ENCODE results near the gene CENPX. TPM values are rescaled to one million over a fixed set of nuclear protein-coding genes. Genes with fewer than 3 reads are reported as not detected.
"Not testable (repeated sequence)": the region's sequence is repeated elsewhere in the genome, so short reads cannot be mapped to it uniquely, and the experiment has no call there.

Gene CENPX
- total RNA-seq, 1 experiment from 2014 or later, result 88.7 TPM

DNA sequence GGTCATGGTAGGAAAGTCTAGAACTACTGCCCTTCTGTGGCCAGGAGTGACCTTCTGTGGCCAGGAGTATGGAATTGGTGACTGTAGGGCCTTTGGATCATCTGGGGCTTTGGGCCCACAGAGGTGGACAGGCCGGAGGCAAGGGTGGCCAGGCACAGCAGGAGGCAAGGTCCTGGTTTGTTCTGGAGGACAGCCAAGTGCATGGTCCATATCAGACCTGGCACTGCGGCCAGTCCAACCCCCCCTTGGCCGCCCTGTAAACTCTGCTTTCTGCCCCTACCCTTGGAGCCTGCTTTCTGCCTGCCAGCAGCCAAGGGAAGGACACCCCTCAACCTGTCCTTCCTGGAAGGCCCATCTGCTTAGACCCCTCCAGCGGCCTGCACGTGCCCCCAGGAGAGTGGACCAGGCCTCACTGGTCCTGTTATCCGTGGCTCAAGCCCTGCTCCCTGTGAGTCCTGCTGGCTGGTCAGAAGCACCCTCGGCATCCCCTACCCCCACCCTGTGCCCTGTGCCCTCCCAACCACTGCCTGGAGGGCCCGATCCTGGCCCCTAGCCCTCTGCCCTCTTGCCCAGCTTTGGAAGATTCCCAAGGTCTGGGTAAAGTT lies 17.1 kb upstream of the CENPX start:
- DNase-seq (ENCODE audit: low spot score), result no peak

DNA sequence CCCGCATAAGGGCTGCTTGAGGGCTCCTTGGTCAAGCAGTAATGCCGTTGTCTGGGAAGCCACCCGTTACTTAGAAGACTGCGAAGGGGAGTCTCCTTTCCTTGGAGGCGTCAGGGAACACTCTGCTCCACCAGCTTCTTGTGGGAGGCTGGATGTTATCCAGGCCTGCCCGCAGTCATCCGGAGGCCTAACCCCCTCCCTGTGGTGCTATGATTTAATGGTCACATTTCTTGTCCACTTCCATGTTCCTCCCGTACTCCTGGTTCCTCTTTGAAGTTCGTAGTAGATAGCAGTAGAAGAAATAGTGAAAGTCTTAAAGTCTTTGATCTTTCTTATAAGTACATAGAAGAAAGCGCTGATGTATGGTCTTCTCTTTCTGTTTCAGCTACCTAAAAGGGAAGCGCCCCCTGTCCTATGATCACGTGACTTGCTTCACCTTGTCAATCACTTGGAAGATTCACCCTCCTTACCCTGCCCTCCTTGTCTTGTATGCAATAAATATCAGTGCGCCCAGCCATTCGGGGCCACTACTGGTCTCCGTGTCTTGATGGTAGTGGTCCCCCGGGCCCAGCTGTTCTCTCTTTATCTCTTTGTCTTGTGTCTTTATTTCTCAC lies 16.2 kb upstream of the CENPX start:
- not testable (repeated sequence) for DNase-seq (ENCODE audit: low spot score)

DNA sequence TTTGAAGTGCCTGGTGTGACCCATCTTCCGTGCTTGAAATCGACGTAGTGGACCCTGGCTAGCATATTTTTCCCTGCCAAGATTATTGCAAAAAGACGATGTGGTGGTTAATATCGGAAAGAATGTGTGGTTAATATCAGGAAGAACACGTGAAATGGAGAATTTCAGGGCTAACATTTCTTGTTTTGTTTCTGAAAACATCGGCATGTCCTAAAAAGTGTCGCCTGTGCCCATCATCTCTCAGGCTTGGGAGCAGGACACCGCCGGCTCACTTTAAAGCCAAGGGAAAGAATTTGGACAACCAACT lies 15.2 kb upstream of the CENPX start:
- no peak for DNase-seq (ENCODE audit: low spot score)

DNA sequence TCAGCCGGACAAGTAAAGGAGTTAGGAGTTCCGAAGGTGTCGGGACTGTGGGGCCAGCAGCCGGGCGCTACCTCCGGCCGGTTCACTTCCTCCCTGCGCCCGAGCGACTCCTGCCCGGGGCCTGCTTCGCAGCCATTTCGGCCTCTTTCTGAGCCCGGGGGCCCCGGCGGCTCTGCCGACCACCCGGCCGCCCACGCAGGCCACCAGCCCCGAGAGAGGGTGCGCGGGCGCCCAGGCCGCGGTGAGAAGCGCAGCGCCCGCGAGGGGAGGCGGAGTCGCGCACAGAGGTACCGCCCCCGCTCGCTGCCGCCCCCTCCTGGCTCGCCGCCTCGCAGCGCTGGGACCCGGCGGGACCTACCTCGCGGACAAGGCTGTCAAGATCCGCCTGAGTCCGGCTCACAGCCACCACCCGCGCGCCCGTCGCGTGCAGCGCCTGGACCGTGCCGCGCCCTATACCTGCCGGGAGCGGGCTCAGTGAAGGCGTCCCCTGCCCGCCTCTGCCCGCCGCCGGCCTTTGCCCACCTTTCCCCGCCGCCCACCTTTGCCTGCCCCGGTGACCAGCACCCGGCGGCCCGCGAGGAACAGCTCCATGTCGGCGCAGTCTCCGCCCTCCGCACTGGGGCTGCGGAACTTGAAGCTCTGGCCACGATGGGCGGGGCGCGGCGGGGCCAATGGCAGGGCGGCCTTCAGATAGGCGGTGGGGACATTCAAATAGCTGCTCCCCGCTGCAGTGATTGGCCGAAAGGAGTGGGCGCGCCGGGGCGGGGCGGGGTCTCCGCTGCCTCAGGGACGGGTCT lies 14.6 kb upstream of the CENPX start, which contains the start of gene DCXR:
TSS of gene DCXR (minus strand) at position 606 of the 797 bp plus-strand sequence. CDS start at position 591, 15 bp downstream.
- DNase-seq (ENCODE audit: low spot score), result peak; percentile 95

DNA sequence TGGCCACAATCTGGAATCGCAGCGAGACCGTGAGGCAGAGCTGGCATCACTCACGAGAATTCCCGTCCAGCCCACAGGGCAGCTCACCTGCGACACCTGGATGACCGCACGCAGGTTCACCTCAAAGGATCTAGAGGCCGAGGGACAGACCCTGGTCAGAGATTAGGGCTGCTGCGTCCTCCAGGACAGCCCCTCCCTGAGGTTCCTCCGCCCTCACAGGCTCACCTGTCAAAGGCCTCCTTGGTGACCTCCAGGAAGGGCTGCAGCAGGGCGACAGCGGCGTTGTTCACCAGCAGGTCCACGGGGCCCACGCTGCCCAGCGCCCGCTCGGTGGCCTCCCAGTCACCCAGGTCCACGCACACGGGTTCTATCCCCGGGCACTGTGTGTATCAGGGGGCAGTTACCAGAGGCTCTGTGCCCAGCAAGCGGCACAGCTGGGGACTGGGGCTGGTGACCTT lies 14.0 kb upstream of the CENPX start:
- DNase-seq (ENCODE audit: low spot score), result no peak

DNA sequence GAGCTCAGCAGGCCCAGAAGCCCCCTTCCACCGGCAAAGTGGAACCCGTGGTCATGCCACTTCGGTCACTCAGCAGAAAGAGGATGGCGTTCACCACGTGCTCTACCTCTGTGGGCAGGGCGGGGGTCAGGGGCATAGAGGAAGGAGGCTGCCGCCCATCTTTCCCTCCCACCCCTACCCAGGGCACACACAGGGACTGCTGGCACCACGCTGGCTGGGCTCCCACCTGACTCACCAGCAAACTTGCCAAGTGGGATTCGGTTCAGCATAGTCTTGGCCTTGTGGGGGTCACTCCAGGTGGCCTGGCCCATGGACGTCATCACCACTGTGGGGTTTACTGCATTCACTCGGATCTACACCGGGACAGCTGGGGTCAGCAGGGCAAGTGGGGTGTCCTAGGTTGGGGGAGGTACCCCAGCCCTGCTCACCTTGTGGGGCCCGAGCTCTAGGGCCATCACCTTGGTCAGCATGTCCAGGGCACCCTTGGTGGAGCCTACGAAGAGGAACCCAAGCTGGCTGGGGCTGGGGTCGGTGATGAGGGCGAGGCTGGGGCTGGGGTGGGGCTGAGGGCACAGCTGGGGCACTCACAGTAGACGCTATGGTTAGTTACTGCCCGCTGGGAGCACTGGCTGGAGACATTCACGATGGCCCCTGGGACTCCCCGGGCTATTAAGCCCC lies 13.4 kb upstream of the CENPX start:
- no peak for DNase-seq (ENCODE audit: low spot score)

DNA sequence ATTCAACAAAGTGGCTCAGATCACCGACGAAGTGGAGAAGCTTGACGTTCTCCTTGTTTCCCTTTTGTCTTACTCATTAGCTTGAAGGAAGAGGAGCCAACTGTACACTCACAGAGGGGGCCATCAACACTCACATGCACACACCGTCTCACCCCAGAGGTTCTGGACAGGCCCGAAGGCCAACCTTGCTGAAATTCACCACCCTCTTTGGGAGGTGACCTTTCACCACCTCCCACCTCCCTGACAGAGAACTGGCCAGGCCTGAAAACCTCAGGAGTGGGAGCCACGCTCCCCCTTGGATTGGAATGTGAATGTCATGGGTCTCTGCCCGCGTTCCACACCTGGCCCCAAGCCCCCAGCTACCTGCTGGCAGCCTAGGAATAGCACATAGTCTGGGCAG lies 12.8 kb upstream of the CENPX start:
- no peak for DNase-seq (ENCODE audit: low spot score)

DNA sequence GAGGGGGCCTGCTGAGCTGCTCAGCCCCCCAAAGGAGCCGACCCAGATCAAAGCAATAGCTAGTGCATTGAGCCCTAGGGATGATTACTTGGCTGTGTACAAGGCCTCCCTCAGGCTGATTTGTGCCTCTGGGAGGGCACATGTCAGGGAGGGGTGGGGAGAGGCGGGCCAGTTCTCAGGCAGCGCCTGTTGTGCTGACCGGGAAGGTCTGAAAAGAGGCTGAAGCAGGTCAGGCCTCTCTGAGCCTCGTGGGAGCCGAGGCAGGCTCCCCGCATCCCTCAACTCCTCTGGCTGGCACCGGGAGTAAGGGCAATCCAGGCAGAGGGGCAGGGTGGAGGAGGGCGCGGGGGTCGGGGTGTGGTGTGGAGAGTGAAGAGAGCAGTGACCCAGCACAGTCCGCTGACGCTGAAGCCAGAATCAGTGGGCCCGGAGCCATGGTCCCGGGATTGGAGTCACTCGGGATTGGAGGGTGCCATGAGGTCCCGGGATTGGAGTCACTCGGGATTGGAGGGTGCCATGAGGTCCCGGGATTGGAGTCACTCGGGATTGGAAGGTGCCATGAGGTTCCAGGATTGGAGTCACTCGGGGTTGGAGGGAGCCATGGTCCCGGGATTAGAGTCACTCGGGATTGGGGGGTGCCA lies 11.8 kb upstream of the CENPX start:
- DNase-seq (ENCODE audit: low spot score), result no peak

DNA sequence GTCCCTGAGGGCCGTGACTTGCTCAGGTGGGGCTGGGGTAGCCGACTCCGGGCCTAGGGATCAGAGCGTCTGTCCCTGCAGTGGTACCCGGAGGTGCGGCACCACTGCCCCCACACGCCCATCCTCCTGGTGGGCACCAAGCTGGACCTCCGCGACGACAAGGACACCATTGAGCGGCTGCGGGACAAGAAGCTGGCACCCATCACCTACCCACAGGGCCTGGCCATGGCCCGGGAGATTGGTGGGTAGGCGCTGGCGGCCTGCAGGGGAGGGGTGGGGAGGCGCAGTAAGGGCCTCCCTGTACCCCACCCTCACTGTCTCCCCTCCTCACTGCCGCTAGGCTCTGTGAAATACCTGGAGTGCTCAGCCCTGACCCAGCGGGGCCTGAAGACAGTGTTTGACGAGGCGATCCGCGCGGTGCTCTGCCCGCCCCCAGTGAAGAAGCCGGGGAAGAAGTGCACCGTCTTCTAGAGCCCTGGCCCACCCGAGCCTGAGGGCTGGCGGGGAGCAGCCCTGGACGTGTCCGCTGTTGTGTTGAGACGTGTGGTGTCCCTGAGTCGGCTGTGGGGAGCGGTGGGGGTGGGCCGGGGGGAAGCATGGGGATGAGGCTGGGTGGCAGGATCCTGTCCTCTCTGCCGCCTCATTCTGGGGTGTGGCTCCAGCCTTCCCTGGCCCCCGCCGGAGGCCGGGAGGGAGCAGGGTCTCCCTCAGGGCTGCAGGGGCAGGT lies 10.8 kb upstream of the CENPX start:
- no peak for DNase-seq (ENCODE audit: low spot score)

DNA sequence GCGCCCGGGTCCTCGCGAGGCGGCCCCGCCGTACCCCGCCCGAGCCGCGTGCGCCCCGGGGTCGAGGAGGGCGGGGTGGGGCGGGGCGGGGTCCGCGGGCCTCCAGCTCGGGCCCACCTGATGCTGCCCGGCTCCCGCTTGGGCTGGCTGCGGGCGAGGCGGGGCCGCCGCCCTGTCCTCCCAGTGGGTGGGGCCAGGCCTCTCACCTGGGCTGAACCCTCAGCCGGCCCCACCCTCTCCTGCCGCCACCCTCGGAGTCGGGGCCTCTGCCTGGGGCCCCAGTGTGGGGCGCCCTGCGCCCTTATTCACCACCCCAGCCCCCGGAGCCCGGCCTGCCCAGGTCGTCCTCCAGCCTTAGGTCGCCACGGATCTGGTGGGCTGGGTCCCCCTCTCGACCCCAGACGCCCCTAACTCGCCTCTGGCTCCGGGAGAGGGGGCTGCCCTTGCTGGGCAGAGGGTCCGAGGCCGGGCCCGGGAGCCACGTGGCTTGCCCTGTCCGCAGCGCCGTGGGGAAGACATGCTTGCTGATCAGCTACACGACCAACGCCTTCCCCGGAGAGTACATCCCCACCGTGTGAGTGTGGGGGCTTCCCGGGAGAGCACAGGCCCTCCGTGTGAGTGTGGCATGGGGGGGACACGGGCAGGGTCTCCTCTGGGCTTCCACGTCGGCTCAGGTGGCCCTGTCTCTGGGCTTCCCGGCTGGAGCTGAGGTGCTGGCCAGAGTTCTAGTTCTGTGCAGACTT lies 9.4 kb upstream of the CENPX start:
- no peak for DNase-seq (ENCODE audit: low spot score)

DNA sequence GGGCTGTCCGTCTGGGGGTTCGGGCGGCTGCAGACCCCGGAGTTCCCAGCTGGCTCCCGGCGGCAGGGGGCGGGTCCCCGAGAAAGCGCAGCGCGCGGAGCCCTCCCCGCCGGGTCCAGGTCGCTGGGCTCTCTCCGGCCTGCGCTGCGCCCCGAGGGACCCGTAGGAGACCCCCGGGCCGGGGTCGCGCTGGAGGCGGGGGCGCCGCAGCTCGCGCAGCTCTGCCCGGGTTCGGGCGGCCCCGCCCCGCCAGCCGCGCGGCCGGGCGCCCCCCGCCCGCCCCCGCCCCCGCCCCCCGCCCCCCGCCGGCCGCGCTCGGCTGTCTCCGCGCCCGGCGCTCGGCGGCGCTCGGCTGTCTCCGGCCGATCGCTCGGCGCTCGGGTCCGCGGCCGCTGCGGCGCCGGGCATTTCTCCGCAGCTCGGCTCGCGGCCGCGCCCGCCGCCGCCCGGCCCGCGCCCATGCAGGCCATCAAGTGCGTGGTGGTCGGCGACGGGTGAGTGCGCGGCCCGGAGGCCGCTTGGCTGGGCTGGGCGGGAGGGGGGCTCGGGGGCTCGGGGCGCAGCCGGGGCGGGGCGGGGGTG lies 8.7 kb upstream of the CENPX start, which contains the start of gene RAC3:
TSS of gene RAC3 (plus strand) at position 376 of the 582 bp plus-strand sequence. CDS start at position 460, 84 bp downstream.
- no peak for DNase-seq (ENCODE audit: low spot score)

DNA sequence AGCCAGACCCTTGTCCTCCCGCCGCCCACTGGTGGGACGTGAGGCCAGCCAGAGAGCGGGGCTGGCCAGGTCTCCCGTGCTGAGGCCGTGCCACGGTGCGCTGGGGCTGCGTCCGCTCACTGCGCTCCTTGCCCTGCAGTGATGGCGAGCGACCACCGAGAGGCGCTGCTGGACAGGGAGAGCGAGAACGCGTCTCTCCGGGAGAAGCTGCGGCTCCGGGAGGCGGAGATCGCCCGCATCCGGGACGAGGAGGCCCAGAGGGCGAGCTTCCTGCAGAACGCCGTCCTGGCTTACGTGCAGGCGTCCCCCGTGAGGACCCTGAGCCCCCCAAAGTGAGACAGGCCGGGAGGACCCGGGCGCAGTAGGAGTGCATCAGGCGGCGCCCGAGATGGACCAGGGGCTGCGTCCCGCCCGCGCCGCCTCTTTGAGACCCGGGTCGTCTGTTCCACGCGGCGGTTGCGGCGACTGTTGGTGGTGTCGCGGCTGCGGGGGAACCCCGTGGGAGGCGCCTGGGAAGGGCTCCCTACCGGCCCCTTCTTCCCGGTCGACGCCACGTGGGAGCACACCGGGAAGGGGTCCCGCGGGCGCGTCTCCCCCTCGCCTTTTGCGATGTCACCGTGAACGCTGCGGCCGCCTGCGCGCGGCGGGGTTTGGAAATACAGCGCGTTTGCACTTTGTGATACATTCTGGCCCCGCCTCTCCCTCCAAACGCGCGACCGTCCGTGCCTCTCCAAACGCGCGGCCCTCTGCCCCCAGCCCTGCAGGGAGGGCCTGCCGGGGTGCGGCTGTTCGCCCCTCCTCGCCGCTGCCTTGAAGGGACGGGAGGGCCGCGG lies 8.0 kb upstream of the CENPX start:
- peak; percentile 49 for DNase-seq (ENCODE audit: low spot score)

DNA sequence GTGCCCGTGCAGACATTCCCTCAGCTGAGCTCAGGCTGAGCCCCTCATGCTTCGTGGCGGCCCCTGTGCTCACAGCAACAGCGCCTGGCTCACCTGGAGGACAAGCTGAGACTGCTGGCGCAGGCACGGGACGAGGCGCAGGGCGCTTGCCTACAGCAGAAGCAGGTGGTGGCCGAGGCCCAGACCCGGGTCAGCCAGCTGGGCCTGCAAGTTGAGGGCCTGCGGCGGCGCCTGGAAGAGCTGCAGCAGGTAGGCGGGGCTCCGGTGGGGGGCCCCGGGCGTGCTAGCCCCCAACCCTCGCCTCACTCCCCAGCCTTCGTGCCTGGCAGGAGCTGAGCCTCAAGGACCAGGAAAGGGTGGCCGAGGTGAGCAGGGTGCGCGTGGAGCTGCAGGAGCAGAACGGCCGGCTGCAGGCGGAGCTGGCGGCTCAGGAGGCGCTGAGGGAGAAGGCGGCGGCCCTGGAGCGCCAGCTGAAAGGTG lies 7.4 kb upstream of the CENPX start:
- no peak for DNase-seq (ENCODE audit: low spot score)

DNA sequence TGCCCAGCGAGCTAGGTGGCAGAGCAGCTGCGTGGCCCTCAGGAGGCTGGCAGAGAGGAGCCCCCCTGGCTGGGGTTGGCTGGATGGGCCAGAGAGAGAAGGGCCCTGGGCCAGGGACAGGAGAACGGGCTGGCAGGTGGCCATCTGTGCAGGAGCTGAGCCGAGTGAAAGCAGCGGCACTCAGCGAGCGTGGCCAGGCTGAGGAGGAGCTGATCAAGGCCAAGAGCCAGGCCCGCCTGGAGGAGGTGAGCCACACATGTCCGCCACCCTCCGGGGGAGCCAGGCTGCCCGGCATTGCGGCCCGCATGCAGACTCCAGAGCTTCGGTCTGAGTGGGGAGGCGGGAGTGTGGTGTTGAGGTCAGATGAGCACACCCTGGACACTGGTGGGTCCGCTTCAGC lies 6.7 kb upstream of the CENPX start:
- no peak for DNase-seq (ENCODE audit: low spot score)

DNA sequence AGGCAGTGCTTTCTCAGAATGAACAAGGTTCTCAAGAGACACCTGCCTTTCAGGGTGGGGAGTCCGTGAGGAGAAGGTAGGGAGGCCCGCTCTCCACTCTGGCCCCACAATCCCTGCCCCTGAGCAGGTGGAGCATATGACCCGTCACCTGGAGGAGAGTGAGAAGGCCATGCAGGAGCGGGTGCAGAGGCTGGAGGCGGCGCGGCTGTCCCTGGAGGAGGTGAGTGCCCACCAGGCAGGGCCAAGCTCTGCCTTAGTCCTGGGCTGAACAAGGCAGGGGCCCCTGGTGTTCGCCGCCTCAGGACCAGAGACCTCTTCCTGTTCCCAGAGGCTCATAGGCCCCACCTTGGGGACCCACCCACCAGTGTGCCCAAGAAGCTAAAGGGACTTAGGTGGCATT lies 6.3 kb upstream of the CENPX start:
- no peak for DNase-seq (ENCODE audit: low spot score)

DNA sequence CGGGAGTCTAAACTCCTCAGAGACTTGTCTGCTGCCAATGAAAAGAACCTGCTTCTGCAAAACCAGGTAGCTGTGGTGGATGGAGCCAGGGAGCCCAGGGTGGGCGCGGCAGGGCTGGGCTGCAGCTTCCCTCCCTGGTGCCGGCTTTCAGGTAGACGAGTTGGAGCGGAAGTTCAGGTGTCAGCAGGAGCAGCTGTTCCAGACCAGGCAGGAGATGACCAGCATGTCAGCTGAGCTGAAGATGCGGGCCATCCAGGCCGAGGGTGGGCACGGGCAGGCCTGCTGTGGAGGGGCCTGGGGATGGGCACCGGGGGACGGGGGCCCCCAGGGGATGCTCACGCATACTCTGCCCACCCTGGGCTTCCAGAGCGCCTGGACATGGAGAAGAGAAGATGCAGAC lies 5.6 kb upstream of the CENPX start:
- DNase-seq (ENCODE audit: low spot score), result no peak

DNA sequence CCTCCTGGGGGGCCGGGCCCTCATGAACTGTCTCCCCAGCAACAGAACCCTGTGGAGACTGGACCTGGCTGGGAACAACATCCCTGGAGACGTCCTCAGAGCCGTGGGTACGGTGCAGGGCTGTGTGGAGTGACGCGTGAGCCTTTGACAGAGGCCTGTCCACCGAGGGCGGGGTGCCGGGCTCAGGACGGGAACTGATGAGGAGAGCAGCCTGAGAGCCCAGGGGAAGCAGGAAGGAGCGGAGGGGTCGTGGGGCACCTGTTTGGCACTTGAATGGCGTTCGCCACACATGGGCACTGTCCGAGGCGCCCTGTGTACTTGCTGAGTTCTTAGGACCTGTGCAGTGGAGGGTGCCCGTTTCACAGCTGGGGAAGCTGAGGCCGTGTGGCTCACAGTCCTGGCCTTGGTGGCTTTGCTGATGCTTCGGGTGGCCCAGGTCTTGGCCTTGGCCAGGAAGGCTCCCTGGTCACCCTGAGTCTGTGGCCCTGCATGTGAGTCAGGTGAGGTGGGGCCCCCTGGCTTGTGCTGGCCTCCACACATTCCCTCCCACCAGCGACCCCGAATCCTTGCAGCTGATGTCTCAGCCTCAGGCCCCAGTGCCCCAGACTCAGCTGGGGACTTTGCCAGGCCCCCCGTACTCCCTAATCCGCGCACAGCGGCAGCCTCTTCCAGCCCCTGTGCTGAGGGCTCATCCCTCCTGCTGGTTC lies 2.9 kb upstream of the CENPX start:
- DNase-seq (ENCODE audit: low spot score), result no peak

DNA sequence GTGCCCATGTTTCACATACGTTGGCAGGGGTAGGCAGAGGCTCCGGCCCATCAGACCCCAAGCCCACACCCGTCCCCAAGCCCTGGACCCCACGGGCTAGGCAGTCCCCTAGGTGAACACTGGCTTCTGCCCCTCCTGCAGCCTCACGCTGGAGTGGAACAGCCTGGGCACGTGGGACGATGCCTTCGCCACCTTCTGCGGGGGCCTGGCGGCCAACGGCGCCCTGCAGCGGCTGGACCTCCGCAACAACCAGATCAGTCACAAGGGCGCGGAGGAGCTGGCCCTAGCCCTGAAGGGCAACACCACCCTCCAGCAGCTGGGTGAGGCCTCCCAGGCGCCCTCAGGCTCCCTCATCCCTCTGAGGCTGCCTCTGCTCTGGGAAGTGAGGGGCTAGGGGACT lies 2.2 kb upstream of the CENPX start:
- no peak for DNase-seq (ENCODE audit: low spot score)

All from H4 (cell line).